Amniotic stem cell (primary cell): ENCODE data around the gene KCNIP1.

ENCODE experiments used
- DNase-seq: peaks from one replicate; lab custom pipeline; 2025; lab: John Stamatoyannopoulos, UW

The KCNIP1 gene

GRCh38 chr5:170563824-170564567 lies 60.2 kb downstream of the KCNIP1 start:
- no peak for DNase-seq

GRCh38 chr5:170565072-170565471 lies 61.3 kb downstream of the KCNIP1 start:
- no peak for DNase-seq

DNA sequence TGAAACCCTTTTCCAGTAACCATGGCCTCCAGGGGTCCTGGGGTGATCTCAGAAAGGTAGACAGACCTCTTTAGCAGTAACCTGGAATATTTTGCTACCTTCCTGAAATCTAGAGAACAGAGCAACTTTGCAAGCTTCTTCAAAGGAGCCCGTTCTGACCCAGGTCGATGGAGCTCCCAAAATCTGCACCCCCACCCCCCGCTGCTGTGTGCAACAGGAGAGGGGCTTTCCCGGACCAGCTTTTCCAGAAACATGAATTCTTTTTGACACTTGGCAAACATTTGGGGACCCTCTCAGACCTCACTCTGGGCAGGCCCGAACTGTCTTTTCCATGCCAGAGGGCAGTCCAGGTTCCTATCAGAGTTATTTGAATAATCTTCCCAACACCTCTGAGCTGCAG lies 65.3 kb downstream of the KCNIP1 start:
- no peak for DNase-seq

DNA sequence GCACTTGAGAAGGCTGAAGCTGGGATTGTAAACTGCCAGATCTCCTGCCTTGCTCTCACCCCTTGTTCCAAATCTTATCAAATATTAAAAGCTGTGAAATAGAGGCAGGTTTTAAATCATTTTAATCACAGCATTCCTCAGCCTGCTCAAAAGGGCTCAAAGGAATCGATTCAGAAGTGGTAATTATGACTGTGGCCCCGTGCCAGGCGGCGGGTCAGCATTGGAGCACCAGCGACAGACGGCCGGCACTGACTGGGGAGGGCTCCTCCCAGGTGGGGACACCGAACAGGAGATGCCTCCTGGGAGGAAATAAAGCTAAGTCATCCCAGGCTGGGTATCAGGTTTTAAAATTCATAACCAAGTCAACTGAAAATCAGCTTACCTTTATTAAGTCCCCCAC lies 66.7 kb downstream of the KCNIP1 start:
- DNase-seq = no peak

- no peak for DNase-seq
Measured at GRCh38 chr5:170571281-170571731, 67.5 kb downstream of the KCNIP1 start.

GRCh38 chr5:170571875-170572852 lies 68.3 kb downstream of the KCNIP1 start:
- no peak for DNase-seq

GRCh38 chr5:170573114-170573513 lies 69.3 kb downstream of the KCNIP1 start:
- DNase-seq = no peak

DNA sequence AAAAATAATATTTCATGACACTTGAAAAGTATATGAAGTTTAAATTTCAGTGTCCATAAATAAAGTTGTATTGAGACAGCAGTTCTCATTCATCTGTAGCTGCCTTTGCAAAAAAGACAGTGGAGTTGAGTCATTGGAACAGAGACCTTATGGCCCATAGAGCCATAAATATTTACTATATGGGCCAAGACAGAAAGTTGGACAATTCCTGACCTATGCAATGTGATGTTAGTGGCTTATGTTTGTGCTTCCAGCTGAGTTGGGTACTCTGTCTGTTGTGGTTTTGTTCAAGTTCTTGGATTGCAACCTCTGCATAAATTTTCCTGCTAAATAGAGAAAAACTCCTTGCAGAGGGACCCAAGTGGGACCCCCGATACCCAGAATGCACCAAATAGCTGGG lies 69.8 kb downstream of the KCNIP1 start:
- DNase-seq = no peak

DNA sequence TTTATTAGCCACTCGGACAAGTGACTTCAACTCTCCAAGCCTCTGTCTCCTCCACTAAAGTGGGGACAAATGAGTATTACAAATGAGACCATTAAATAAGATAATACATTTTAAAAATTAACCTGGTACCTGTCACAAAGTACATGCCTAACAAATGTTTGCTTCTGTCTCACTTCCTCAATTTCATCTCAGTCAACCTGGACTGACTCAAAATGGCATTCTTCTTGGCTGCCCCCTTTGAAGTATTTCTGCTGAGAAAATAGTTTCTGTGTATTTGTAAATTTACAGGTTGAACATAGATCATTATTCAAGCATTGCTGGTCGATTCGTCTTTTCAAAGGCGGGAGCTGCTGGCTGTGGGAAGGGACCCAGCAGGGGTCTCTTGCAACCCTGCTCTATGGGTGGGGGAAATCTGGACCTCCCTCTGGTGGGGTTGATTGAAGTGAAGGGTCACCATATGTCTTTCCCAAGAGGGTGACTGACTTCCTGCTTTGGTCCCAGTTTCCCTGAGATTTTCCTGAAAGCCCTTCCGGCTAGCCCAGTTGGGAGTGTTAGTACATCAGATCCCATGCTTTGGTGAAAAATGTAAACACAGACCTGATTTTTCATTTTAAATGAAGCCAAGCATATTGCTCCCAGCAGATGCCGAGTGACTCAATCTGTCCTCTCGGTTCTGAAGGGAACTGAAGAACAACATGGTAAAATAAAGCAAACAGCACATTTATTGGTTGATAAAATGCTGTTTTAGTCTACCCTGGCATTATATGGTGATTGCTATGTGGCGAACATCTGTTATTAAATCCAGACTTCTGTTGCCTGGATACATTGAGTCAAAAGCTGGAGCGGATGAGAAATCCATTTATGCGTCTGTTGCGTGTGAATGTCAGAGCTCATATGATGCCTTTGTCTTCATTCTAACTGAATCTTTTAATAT lies 73.0 kb downstream of the KCNIP1 start:
- no peak for DNase-seq

- DNase-seq = no peak
Measured at GRCh38 chr5:170579601-170580000, 75.8 kb downstream of the KCNIP1 start.

- no peak for DNase-seq
Measured at GRCh38 chr5:170581211-170581610, 77.4 kb downstream of the KCNIP1 start.

- no peak for DNase-seq
Measured at GRCh38 chr5:170582644-170583330, 79.0 kb downstream of the KCNIP1 start.

DNA sequence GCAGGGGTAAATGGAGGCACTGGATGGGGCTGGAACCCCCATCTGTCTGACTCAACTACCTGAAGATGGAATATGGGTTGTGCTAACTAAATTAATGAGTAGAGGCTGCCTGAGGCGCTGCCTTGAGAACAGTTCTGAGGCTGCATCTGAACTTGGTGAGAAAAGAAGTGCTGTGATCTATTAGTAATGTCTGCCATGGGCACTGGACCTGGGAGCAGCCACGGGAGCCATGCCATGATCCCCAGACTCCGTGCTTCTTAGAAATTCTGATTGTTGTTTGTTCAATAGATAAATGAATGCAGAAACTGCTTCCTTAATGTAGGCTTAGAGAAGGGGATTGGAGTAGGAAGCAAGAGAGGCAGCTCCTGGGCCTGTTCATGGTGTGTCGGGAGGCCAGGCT lies 80.2 kb downstream of the KCNIP1 start:
- DNase-seq = no peak

DNA sequence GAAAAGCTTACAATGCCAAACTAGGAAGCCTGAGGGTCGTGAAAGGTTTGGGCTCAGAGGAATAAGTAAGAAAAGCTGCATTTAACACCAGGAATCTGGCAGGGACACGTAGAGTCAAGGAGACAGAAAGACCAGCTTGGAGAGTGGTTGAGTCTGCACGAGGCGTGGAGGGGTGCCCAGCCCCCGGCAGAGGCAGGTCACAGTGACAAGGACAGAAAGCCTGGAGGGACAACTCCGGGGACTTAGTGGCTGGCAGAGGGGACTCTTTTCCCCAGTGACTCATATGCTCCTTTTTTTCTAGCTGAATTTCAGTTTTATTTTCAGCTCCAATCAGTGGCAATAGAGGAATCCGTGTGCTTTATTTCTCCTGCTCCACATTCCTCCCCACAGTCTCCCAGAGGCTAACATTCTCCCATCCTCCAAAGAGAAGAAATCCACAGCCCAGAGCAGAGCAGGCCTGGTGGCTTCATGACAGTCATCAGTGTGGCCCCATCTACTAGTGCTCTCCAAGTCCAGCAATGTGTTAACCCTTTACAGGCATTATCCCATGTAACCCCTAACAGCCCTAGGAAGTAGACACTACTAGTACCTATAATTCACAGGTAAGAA lies 80.7 kb downstream of the KCNIP1 start:
- no peak for DNase-seq

- DNase-seq = no peak
Measured at GRCh38 chr5:170585273-170585948, 81.6 kb downstream of the KCNIP1 start.

- DNase-seq = no peak
Measured at GRCh38 chr5:170587808-170588207, 84.0 kb downstream of the KCNIP1 start.

- no peak for DNase-seq
Measured at GRCh38 chr5:170589643-170590042, 85.8 kb downstream of the KCNIP1 start.

DNA sequence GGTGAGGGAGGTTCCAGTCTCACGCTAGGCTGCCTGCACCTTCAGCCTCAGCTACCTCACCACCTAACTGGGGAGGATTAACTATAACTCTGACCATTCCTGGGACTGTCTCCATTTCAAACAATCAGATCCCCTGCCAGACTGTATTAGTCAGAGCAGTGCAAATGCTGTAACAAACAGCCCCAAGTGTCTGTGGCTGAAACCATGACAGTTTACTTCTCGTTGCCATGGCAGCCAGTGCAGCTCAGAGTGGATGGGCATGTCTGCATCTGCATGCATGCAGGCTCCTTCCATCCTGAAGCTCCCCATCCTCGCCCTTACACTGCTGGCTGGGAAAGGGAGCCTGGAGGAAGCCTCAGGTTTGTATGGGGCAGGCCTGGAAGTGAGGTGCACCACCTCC lies 86.7 kb downstream of the KCNIP1 start:
- no peak for DNase-seq

- no peak for DNase-seq
Measured at GRCh38 chr5:170591054-170591453, 87.2 kb downstream of the KCNIP1 start.

DNA sequence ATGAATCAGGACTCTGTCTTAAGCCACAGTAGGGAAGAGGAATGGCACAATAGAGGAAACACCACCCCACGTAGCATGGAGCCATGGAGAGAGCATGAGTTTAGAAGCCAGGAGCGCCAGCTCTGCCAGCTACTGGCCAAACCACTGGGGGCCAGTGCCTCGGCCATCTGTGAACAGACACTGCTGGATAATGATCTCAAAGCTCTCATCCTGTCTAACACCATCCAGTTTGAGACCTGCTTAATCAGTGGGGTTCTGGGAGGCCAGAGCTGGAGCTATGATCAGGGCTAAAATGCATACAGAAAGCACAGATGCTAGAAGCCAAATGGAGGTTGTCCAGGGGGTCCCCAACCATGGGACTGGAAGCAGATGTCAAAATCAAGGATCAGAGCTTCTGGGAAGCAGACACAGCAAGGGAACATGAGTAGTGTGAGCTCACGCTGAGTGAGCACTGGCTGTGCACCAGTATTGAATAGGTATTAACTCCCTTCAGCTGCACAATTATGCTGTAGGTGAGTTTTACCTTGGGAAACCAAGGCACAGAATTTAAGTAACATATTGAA lies 92.7 kb downstream of the KCNIP1 start:
- DNase-seq = no peak
